Epithelial cell of esophagus (primary cell): ENCODE measurements around the gene AMMECR1.

Source experiments
- DNase-seq: peaks from one replicate; pipeline ENCODE4 v3.0.0; 2010; ENCODE audit warnings: low read depth
- H3K4me3 ChIP-seq: 2 replicates; pipeline ENCODE4 v1.5.1; 2011; ENCODE audit warnings: mild to moderate bottlenecking, low read length, control low read depth
- CTCF ChIP-seq: IDR thresholded peaks from 2 replicates; pipeline ENCODE4 v1.5.1; 2011; ENCODE audit warnings: low read depth, mild to moderate bottlenecking, low read length, control low read depth, inconsistent platforms; ENCODE audit not compliant: insufficient read depth; ENCODE audit errors: missing control alignments

The AMMECR1 gene

DNA sequence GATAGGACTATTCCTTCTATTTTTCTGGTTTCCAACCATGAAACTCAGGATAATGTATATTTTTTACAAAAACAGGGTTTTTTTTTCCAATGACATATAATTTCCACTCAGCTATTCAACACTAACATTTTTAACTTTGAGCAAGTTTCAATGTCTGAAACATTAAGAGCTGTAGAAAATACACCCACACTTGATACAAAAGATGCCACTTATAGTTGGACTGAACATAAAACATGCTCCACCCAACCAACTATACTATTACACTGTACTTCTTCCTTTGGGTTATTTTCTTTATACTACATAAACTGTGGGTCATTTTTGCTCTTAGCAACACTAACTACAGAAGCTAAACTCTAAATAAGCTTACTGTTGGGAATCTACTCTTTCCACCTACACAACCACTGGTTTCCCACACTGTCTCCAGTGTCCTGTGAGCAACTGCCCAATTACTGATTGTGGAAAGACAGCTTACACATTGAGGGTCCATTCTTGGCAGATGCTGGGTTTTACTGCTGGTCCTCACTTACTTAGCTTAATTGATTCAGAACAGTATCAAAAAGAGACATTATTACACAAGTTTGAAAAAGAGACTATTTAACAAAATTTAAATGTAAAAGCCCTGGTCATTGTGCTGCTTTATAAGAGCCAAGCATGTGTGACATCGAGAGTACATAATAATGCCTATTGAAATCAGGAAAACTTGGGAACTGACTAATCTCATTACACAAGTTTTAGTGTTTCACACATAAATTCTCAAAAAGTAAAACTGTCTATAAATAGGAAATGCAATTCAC lies 6.3 kb downstream of the AMMECR1 start:
- no peak for DNase-seq
- no peak overlapping the region for H3K4me3 ChIP-seq
- no peak for TF ChIP-seq CTCF

- H3K4me3 ChIP-seq: no peak overlapping the region
- TF ChIP-seq CTCF: no peak
- DNase-seq: peak; percentile 60
Observed at GRCh38 chrX:110310896-110311295, 7.0 kb downstream of the AMMECR1 start.

GRCh38 chrX:110310000-110310790 lies 7.7 kb downstream of the AMMECR1 start:
- peak; percentile 17 for DNase-seq
- H3K4me3 ChIP-seq: no peak overlapping the region
- no peak for TF ChIP-seq CTCF

- no peak for DNase-seq
- H3K4me3 ChIP-seq: no peak overlapping the region
- TF ChIP-seq CTCF: no peak
Observed at GRCh38 chrX:110308220-110308619, 9.7 kb downstream of the AMMECR1 start.

- no peak for TF ChIP-seq CTCF
- no peak for DNase-seq
- no peak overlapping the region for H3K4me3 ChIP-seq
Observed at GRCh38 chrX:110304884-110305283, 13.0 kb downstream of the AMMECR1 start.

DNA sequence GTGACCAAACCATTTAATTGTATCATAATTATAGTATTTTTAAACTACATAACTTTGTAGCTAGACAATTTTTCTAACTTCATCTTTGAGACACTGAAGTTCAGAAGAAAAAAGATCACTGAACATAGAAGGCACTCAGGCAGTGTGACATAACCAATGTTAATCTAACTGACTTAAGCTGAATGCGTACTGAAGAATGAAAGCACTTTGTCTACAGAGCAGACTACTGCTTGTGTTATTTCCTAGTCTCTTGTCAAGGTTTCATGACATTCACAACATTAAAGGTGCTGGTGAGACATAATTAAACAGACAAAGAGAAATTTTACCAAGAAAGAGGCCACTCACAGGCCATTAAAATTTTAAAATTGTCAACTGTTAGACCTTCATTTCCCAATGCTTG lies 13.5 kb downstream of the AMMECR1 start:
- DNase-seq: no peak
- no peak overlapping the region for H3K4me3 ChIP-seq
- no peak for TF ChIP-seq CTCF
